ENCODE data around the gene RNMT. TPM values are rescaled to one million over a fixed set of nuclear protein-coding genes. Genes with fewer than 3 reads are reported as not detected.
"Not testable (repeated sequence)": the region's sequence is repeated elsewhere in the genome, so short reads cannot be mapped to it uniquely, and the experiment has no call there.

The RNMT gene
- total RNA-seq, 4 donors from 2014 or later: 13.8 to 25.3 (median 23.0) TPM

DNA sequence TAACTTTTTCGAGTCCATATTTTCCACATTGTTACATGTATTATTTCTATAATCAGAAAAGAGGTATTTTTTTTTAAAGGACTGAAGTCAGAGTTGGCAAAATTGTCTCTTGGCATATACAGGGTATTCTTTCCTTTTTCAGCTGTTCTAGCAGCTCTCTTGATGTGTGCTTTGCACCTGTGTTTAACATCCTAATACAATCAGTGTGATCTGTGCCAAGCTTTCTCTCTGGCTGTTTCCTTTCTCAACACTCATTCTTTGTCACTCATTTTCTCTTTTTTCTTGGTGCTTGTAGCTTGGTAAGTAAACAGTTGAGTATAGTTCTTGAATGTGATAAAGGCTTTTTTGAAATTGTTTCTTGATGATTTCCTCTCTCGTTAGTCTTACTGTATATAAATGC is 9.2 kb downstream of the RNMT start:
- Histone ChIP-seq H3K4me3 (no peak overlapping the region), H3K36me3 (peaks cover 0 to 75% (median 3%) of the 10 kb centered on the region in 3 donors), H3K27ac (no peak overlapping the region), H3K27me3 (no peaks in the 10 kb centered on the region), H3K9me3 (no peaks in the 10 kb centered on the region), H3K4me1 (peaks cover 0 to 13% (median 0%) of the 10 kb centered on the region in 4 donors)
- WGBS, 2 donors: 82 to 85% methylated on average over 2 of the region's 2 CpGs
- no peak for DNase-seq (ENCODE audit: low spot score in 2 of 2)
- no peak for TF ChIP-seq EP300 (IDR thresholded peaks at IDR 0.05)
- no peak for TF ChIP-seq CTCF (IDR thresholded peaks at IDR 0.05)
- no peak for TF ChIP-seq POLR2A (IDR thresholded peaks at IDR 0.05)

GRCh38 chr18:13745696-13746095 is 19.2 kb downstream of the RNMT start:
- TF ChIP-seq CTCF (IDR thresholded peaks at IDR 0.05): no peak
- no peak for TF ChIP-seq POLR2A (IDR thresholded peaks at IDR 0.05)
- TF ChIP-seq EP300 (IDR thresholded peaks at IDR 0.05): no peak
- Histone ChIP-seq H3K27me3 (no peaks in the 10 kb centered on the region), H3K36me3 (peaks cover 0 to 89% (median 13%) of the 10 kb centered on the region in 3 donors), H3K27ac (no peak overlapping the region), H3K4me1 (no peaks in the 10 kb centered on the region), H3K9me3 (no peaks in the 10 kb centered on the region), H3K4me3 (no peak overlapping the region)
- 62% methylated on average over 3 of the region's 3 CpGs for WGBS, 2 donors
- DNase-seq (ENCODE audit: low spot score in 2 of 2): no peak

DNA sequence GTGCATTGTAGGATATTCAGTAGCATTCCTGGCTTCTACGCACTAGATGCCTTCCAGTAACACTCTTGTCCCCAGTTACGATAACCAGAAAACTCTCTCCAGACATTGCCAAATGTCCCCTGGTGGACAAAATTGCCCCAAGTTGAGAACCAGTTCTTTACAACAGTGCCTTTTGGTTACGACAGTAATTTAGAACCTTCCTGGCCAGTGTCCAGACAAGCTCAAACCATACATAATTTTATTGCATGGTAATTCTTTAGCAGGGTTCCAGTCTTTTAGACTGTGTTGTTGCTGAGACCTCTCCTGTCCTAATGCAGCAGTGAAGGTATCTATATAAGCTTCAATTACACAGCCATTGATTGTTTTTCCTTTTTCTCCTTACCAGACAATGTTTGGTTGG is 20.2 kb downstream of the RNMT start:
- H3K27ac ChIP-seq: no peak overlapping the region
- H3K9me3 ChIP-seq: no peaks in the 10 kb centered on the region
- no peaks in the 10 kb centered on the region for H3K27me3 ChIP-seq
- no peak overlapping the region for H3K4me3 ChIP-seq
- peaks cover 0 to 88% (median 13%) of the 10 kb centered on the region in 3 donors for H3K36me3 ChIP-seq
- WGBS, 2 donors: 80 to 91% methylated on average over 3 of the region's 3 CpGs
- no peak for TF ChIP-seq POLR2A (IDR thresholded peaks at IDR 0.05)
- no peak for TF ChIP-seq EP300 (IDR thresholded peaks at IDR 0.05)
- TF ChIP-seq CTCF (IDR thresholded peaks at IDR 0.05): no peak
- no peaks in the 10 kb centered on the region for H3K4me1 ChIP-seq
- DNase-seq (ENCODE audit: low spot score in 2 of 2): no peak

- not testable (repeated sequence) for H3K27me3 ChIP-seq; DNase-seq (ENCODE audit: low spot score in 2 of 2); H3K4me1 ChIP-seq; H3K27ac ChIP-seq; H3K4me3 ChIP-seq; H3K9me3 ChIP-seq
- peaks cover 3 to 97% (median 11%) of the 10 kb centered on the region in 3 donors for H3K36me3 ChIP-seq
- WGBS, 2 donors: 92 to 94% methylated on average over 3 of the region's 3 CpGs
These were observed 25.1 kb downstream of the RNMT start for GRCh38 chr18:13751599-13751998.

- no peak for DNase-seq (ENCODE audit: low spot score in 2 of 2)
- Histone ChIP-seq H3K4me3 (no peak overlapping the region), H3K27ac (no peak overlapping the region), H3K36me3 (peaks cover 0 to 97% (median 3%) of the 10 kb centered on the region in 3 donors), H3K4me1 (no peaks in the 10 kb centered on the region), H3K27me3 (no peaks in the 10 kb centered on the region), H3K9me3 (no peaks in the 10 kb centered on the region)
- TF ChIP-seq POLR2A (IDR thresholded peaks at IDR 0.05) (no peak), CTCF (IDR thresholded peaks at IDR 0.05) (no peak), EP300 (IDR thresholded peaks at IDR 0.05) (no peak)
- WGBS, 2 donors: 93 to 95% methylated on average over 2 of the region's 2 CpGs
These were observed 29.8 kb downstream of the RNMT start for GRCh38 chr18:13756261-13756660.

DNA sequence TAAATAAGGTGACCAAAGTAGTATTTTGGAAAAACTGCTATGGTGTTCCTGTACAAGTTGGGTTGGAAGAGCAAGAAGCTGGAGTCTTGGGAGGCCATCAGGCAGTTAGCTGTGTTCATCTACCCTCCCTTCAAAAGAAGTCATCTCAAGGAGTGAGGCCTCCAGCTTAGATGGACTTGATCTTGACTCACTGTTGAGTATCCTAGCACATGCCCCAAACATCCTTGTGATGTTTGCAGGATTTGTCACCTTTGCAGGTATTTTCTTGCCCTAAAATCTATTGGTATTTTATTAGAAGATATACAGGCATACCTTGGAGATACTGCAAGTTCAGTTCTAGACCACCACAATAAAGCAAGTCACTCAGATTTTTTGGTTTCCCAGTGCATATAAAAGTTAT is 30.2 kb downstream of the RNMT start:
- H3K36me3 ChIP-seq: peaks cover 0 to 97% (median 3%) of the 10 kb centered on the region in 3 donors
- no peaks in the 10 kb centered on the region for H3K9me3 ChIP-seq
- H3K27ac ChIP-seq: no peak overlapping the region
- TF ChIP-seq EP300 (IDR thresholded peaks at IDR 0.05): no peak
- TF ChIP-seq POLR2A (IDR thresholded peaks at IDR 0.05): no peak
- TF ChIP-seq CTCF (IDR thresholded peaks at IDR 0.05): no peak
- H3K4me3 ChIP-seq: no peak overlapping the region
- DNase-seq (ENCODE audit: low spot score in 2 of 2): no peak
- no peaks in the 10 kb centered on the region for H3K27me3 ChIP-seq
- no peaks in the 10 kb centered on the region for H3K4me1 ChIP-seq
